GM12878 (cell line): ENCODE results near the gene ELP2.

ENCODE experiments used
- ASH2L ChIP-seq: fragments of 300-600, 200-600 bp; sonication (generic); IDR thresholded peaks from 2 replicates; pipeline ENCODE4 v1.6.1; 2017; ENCODE audit warnings: low read depth, mild to moderate bottlenecking, borderline replicate concordance
- CHD2 ChIP-seq: IDR thresholded peaks from 2 replicates; pipeline ENCODE4 v1.6.1; 2011; ENCODE audit warnings: low read depth, low read length, improper control_type of control experiment, borderline replicate concordance
- CHD4 ChIP-seq: fragments of 200-600 bp; sonication (generic); IDR thresholded peaks from 2 replicates; pipeline ENCODE4 v1.6.1; 2016; ENCODE audit warnings: mild to moderate bottlenecking
- CTCF ChIP-seq, 3 experiments: IDR thresholded peaks in 2 of 3; conservative IDR thresholded peaks in 1 of 3; 2 replicates each; pipeline ENCODE4 v1.5.1; 2011; ENCODE audit warnings: low read depth in 3 of 3, low read length in 3 of 3, mild to moderate bottlenecking in 3 of 3, control low read depth in 2 of 3, moderate library complexity in 2 of 3, inconsistent platforms in 1 of 3, mixed read lengths in 1 of 3; ENCODE audit not compliant: control insufficient read depth in 2 of 3, insufficient read depth in 1 of 3; ENCODE audit errors: extremely low read depth in 1 of 3
- EZH2 ChIP-seq: IDR thresholded peaks from 2 replicates; pipeline ENCODE4 v1.6.1; 2012; ENCODE audit warnings: low read depth, mild to moderate bottlenecking, control low read depth, inconsistent platforms, low read length, borderline replicate concordance; ENCODE audit not compliant: control insufficient read depth
- GABPA ChIP-seq: IDR thresholded peaks from 2 replicates; pipeline ENCODE4 v1.6.1; 2014; ENCODE audit warnings: antibody characterized with exemption, low read depth, mild to moderate bottlenecking, inconsistent platforms
- NR2C2 ChIP-seq: IDR thresholded peaks from 2 replicates; pipeline ENCODE4 v1.6.1; 2011; ENCODE audit warnings: borderline replicate concordance, low read depth; ENCODE audit not compliant: control insufficient read depth, insufficient read length
- POLR2A ChIP-seq: IDR thresholded peaks from 2 replicates; pipeline ENCODE4 v1.6.1; 2011; ENCODE audit warnings: low read depth, mild to moderate bottlenecking, low read length
- POLR2AphosphoS5 ChIP-seq: IDR thresholded peaks from 2 replicates; pipeline ENCODE4 v1.6.1; 2011; ENCODE audit warnings: mild to moderate bottlenecking, low read length, inconsistent platforms
- RCOR1 ChIP-seq: conservative IDR thresholded peaks from 2 replicates; pipeline ENCODE4 v1.6.1; 2012; ENCODE audit warnings: low read depth, low read length, improper control_type of control experiment
- REST ChIP-seq: IDR thresholded peaks from 2 replicates; pipeline ENCODE4 v1.6.1; 2012; ENCODE audit warnings: mild to moderate bottlenecking, low read depth, low read length
- SMAD1 ChIP-seq: fragments of 450-650 bp; IDR thresholded peaks from 2 replicates; pipeline ENCODE4 v1.6.1; 2018; ENCODE audit warnings: mild to moderate bottlenecking, low read depth; ENCODE audit not compliant: partially characterized antibody
- SUPT20H ChIP-seq: IDR thresholded peaks from 2 replicates; pipeline ENCODE4 v1.6.1; 2011; ENCODE audit warnings: low read depth, mild to moderate bottlenecking, low read length, moderate library complexity, borderline replicate concordance; ENCODE audit not compliant: control insufficient read depth

- no peak for TF ChIP-seq CTCF (IDR thresholded peaks at IDR 0.05 in 2 of 3, conservative IDR thresholded peaks at IDR 0.05 in 1 of 3; ENCODE audit: control insufficient read depth in 2 of 3, extremely low read depth in 1 of 3, insufficient read depth in 1 of 3, low read depth in 3 of 3, low read length in 3 of 3)
- no peak for TF ChIP-seq CHD2
- TF ChIP-seq EZH2, result no peak
- TF ChIP-seq CHD4, result no peak
- no peak for TF ChIP-seq RCOR1
- TF ChIP-seq REST, result no peak
- TF ChIP-seq SMAD1, result no peak
- TF ChIP-seq POLR2A, result no peak
- TF ChIP-seq NR2C2, result no peak
- no peak for TF ChIP-seq SUPT20H
- TF ChIP-seq POLR2AphosphoS5, result no peak
- no peak for TF ChIP-seq GABPA
- TF ChIP-seq ASH2L, result no peak
Measured at GRCh38 chr18:36139245-36139644, 9.5 kb downstream of the ELP2 start.
